Measurements from ENCODE around the gene MEIS2.

GRCh38 chr15:36884936-36885635 is 215.3 kb downstream of the MEIS2 start:
- TF ChIP-seq POLR2A (IDR thresholded peaks at IDR 0.05; ENCODE audit: low read depth, low read length), result no peak
- no peak for TF ChIP-seq TAF1 (IDR thresholded peaks at IDR 0.05; ENCODE audit: low read depth, low read length)
- TF ChIP-seq POU2F2 (IDR thresholded peaks at IDR 0.05; ENCODE audit: low read depth, low read length), result no peak
